IPS-18c (cell line): ENCODE measurements around the gene ABCA9.
"Not testable (repeated sequence)": the region's sequence is repeated elsewhere in the genome, so short reads cannot be mapped to it uniquely, and the experiment has no call there.

ENCODE experiments used
- H3K4me3 ChIP-seq: 2 replicates; pipeline ENCODE4 v1.7.0; 2013; ENCODE audit warnings: low read depth, mild to moderate bottlenecking, low read length, moderate library complexity; ENCODE audit not compliant: insufficient read depth
- H3K9me3 ChIP-seq: one replicate; pipeline ENCODE4 v1.6.1; 2013; ENCODE audit warnings: mild to moderate bottlenecking, low read length, moderate library complexity; ENCODE audit not compliant: control insufficient read depth, insufficient read depth

ABCA9 gene

DNA sequence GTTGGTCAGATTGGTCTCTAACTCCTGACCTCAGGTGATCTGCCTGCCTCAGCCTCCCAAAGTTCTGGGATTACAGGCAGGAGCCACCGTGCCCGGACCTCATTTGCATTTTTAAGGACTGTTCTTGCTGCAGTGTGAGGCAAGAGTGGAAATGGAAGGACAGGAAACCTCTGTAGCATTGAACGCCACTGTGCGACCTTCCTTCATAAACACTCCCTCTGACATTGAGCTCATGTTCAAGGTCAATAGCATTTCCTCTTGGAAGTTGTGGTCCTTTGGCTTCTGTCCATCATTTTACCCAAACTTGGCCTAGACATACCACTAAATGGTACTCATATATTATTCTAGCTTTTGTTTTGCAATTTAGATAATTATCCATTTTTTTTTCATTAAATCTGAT, 72.8 kb downstream of the ABCA9 start:
- Histone ChIP-seq H3K9me3 (peaks cover 2% of the 10 kb centered on the region), H3K4me3 (no peak overlapping the region)

GRCh38 chr17:68981288-68981687, 79.4 kb downstream of the ABCA9 start:
- Histone ChIP-seq H3K9me3 (no peaks in the 10 kb centered on the region), H3K4me3 (no peak overlapping the region)

DNA sequence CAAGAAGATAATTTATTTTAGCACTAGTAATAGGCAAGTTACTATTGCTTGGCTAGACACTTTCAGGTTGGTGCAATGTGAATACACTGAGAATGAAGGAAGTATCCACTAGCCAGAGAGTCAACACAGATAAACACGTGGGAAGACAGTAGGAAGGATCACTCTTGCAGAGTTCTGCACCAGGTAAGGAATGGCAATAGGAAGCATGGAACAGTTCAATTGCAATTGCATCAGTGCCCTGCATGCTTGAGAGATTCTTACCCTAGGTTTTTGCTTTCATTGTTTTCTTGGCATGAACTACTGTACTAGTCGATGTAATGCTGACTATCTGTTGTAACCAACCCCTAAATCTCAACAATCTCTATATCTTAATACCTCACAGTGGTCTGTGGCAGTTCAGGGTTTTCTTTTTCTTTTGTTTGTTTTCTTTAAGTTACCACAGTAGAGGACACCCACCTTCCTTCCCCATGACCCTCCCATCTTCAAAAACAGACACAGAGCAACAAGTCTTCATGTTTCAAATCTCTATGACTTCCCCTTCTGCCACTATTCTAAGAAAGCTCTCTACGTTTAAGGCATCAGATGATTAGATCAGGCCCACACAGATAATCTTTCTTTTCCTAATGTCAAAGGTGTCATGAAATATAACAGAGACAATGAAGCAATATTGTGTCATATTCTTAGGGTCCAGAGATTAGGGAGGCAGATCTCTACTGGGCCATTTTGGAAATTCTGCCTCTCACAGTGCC, 87.5 kb downstream of the ABCA9 start:
- H3K9me3 ChIP-seq: no peaks in the 10 kb centered on the region

DNA sequence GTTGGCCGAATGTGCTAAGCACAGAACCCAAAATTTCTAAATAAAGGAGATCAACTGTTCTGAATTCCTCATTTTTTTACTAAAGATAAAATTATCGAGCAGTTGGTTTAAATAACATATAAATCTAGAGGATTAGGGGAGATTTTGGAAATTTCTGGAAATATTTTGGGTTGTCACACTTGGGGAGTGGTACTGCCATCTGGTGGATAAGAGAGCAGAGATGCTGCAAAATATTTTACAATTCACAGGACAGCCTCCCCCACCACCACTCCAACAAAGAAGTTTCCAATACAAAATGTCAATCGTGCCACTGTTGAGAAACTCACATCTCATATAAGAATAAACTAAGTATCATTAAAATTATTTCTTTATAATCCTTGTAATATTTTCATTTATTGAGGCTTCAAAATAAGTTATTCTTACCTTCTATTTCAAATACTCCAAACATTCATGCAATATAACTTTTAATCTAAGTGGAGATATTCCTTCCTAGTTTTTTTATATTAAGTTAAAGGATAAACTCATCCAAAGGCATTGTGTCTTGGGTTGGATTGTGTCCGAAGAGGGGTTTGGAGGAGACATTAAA, 88.5 kb downstream of the ABCA9 start:
- Histone ChIP-seq H3K9me3 (no peaks in the 10 kb centered on the region), H3K4me3 (no peak overlapping the region)

More for the DNA sequence above, 87.5 kb downstream of the ABCA9 start:
- no peak overlapping the region for H3K4me3 ChIP-seq

- Histone ChIP-seq H3K9me3 (no peaks in the 10 kb centered on the region), H3K4me3 (no peak overlapping the region)
Measured at GRCh38 chr17:68969101-68969500, 91.6 kb downstream of the ABCA9 start.

DNA sequence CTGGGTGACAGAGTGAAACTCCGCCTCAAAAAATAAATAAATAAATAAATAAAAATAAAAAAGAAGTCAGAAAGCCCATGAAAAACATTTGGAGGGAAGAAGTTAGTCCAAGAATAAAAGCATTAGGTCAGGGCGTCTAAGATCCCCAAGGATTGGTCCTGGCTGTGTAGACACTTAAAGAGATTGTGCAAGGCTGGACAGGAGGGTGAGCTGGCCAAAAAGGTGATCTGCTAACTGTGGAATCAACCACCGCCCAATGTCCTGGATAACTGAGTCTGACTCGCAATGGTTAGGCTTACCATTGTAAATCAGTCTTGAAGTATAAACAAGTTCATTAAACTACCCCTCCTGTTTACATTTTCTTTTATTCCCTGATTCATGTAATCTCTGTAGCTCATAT, 96.8 kb downstream of the ABCA9 start:
- H3K4me3 ChIP-seq: no peak overlapping the region
- no peaks in the 10 kb centered on the region for H3K9me3 ChIP-seq

GRCh38 chr17:68961214-68961882, 99.4 kb downstream of the ABCA9 start:
- Histone ChIP-seq H3K4me3 (no peak overlapping the region), H3K9me3 (no peaks in the 10 kb centered on the region)

DNA sequence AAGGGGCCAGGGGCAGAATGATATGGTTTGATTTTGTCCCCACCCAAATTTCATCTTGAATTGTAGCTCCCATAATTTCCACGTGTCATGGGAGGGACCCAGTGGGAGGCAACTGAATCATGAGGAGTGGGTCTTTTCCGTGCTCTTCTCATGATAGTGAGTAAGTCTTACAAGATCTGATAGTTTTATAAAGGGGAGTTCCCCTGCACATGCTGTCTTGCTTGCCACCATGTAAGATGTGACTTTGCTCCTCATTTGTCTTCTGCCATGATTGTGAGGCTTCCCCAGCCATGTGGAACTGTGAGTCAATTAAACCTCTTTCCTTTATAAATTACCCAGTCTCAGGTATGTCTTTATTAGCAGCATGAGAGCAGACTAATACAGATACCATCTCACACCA, 101.6 kb downstream of the ABCA9 start:
- H3K4me3 ChIP-seq, H3K9me3 ChIP-seq: not testable (repeated sequence)

DNA sequence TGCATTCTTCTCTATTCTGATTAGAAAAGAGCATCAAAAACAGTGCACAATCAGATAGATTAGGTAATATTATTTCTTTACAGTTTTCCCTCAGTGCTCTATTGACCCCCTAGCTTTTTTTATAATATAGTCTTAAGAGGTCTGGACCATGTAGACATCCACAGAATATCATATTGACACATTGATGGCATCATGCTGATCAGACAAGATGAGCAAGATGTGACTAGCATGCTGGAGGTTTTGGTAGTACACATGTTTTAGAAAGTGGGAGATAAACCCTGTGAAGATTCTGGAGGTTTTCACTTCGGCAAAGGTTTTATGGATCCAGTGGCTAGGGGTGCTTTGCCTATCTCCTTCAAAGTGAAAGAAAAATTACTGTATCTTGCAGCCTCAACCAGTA, 102.8 kb downstream of the ABCA9 start:
- H3K4me3 ChIP-seq: no peak overlapping the region

GRCh38 chr17:68955181-68955841, 105.4 kb downstream of the ABCA9 start, which contains the start of gene ABCA8:
Gene ABCA8, minus strand, starts transcription at chr17:68955392. Its CDS starts 13,358 bp downstream, at chr17:68942034.
- Histone ChIP-seq H3K4me3 (no peak within 1 kb of the TSS), H3K9me3 (no peaks in the 10 kb centered on the region)

More for the DNA sequence above, 102.8 kb downstream of the ABCA9 start:
- H3K9me3 ChIP-seq: no peaks in the 10 kb centered on the region

- H3K4me3 ChIP-seq: no peak overlapping the region
- no peaks in the 10 kb centered on the region for H3K9me3 ChIP-seq
Measured at GRCh38 chr17:68954146-68954896, 106.4 kb downstream of the ABCA9 start.

GRCh38 chr17:68953340-68953997, 107.3 kb downstream of the ABCA9 start:
- Histone ChIP-seq H3K4me3 (no peak overlapping the region), H3K9me3 (no peaks in the 10 kb centered on the region)

- Histone ChIP-seq H3K9me3 (no peaks in the 10 kb centered on the region), H3K4me3 (no peak overlapping the region)
Measured at GRCh38 chr17:68950725-68951124, 110.0 kb downstream of the ABCA9 start.

DNA sequence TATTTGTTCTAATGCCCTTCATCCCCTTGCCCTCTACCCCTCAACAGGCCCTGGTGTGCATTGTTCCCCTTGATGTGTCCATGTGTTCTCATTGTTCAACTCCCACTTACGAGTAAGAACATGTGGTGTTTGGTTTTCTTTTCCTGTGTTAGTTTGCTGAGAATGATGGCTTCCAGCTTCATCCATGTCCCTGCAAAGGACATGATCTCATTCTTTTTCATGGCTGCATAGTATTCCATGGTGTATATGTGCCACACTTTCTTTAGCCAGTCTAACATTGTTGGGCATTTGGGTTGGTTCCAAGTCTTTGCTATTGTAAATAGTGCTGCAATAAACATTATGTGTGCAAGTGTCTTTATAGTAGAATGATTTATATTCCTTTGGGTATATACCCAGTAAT, 112.9 kb downstream of the ABCA9 start:
- not testable (repeated sequence) for H3K9me3 ChIP-seq, H3K4me3 ChIP-seq

DNA sequence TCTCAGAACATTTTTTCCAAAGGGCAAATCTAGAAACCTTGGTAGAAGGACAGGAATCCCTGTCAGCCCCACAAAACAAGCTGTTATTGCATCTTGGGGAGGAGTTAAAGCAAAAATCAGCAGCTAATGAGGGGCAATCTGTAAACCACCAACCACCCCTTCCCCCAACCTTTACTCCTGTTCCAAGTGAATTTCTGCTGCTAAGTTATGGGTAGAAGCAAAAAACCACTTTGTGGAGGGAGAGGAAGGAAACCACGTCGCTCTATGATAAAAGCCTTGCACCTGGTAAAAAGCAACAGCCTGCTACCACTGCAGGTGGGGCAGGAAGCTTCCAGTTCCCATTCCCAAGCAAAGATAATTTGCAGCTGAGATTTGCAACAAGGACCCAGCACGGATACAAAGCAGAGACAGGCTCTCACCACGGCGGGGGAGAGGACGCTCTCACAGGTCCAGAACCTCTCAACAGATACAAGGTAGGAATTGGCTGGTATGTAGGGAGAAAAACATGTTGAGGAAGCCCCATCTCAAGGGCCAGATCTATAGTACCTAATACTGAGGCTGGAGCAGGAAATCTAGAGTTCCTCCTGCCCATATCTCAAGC, 116.2 kb downstream of the ABCA9 start:
- Histone ChIP-seq H3K9me3 (no peaks in the 10 kb centered on the region), H3K4me3 (no peak overlapping the region)

- not testable (repeated sequence) for H3K4me3 ChIP-seq, H3K9me3 ChIP-seq
Measured at GRCh38 chr17:68943812-68944182, 116.9 kb downstream of the ABCA9 start.
